HCT116 (cell line): ENCODE measurements around the gene ZNF382. TPM values are rescaled to one million over a fixed set of nuclear protein-coding genes. Genes with fewer than 3 reads are reported as not detected.

Experiments used
- ATAC-seq: fragments of 200-7000 bp; cut with Tn5 transposase; 2 replicates; pipeline ENCODE4 v1.9.1; 2020; ENCODE audit warnings: mild to moderate bottlenecking, moderate library complexity
- BruUV-seq: library from RNA; stranded (reverse); fragments of 400-500 nt; replicated peaks from 2 replicates; lab custom pipeline; 2021; lab: Mats Ljungman, UMichigan
- CTCF ChIA-PET: fragments of 300-600 bp; sonication (Branson Sonifier 250); formaldehyde crosslinking; loops from one replicate; lab custom pipeline; 2021; ENCODE audit warnings: antibody characterized with exemption; lab: Charles Lee
- POLR2A ChIA-PET: fragments of 300-600, 350-600 bp; sonication (Branson Sonifier 250); formaldehyde crosslinking; loops from one replicate; lab custom pipeline; 2021; ENCODE audit warnings: antibody characterized with exemption; lab: Charles Lee
- RAD21 ChIA-PET, 2 experiments: fragments of 300-600 bp; sonication (Branson Sonifier 250); formaldehyde crosslinking; loops; one replicate each; lab custom pipeline; 2023; ENCODE audit warnings: low total read pairs in 2 of 2; ENCODE audit not compliant: uncharacterized antibody in 2 of 2, unreplicated experiment in 2 of 2, low non-redundant PET in 1 of 2; lab: Charles Lee
- DNase-seq: peaks from one replicate; pipeline ENCODE4 v3.0.0-alpha.2; 2010; ENCODE audit warnings: low read depth, low spot score
- H2AFZ ChIP-seq: fragments of 200-600 bp; shearing (Covaris generic), sonication (generic); 2 replicates; pipeline ENCODE4 v1.6.1; 2017; ENCODE audit warnings: low read depth, mixed run types, mixed read lengths, antibody characterized with exemption, low read length; ENCODE audit not compliant: poor library complexity, severe bottlenecking
- H3K27ac ChIP-seq: 2 replicates; pipeline ENCODE4 v1.5.1; 2012; ENCODE audit warnings: low read depth, low read length
- H3K27me3 ChIP-seq: fragments of 200-600 bp; sonication (generic); 2 replicates; pipeline ENCODE4 v1.6.1; 2016; ENCODE audit warnings: mixed run types, low read length, mixed read lengths; ENCODE audit not compliant: insufficient read depth
- H3K36me3 ChIP-seq, 2 experiments: fragments of 200-500 bp in 1 of 2; fragments of 200-600 bp in 1 of 2; sonication (Bioruptor generic) in 1 of 2; sonication (generic) in 1 of 2; 2 replicates each; pipeline versions ENCODE4 v1.5.1 to v1.6.1; 2014 to 2016; ENCODE audit warnings: low read length in 2 of 2, inconsistent platforms in 1 of 2, mixed read lengths in 1 of 2, mixed run types in 1 of 2; ENCODE audit not compliant: insufficient read depth in 2 of 2, control insufficient read depth in 1 of 2
- H3K4me1 ChIP-seq, 2 experiments: fragments of 200-600 bp in 1 of 2; sonication (generic) in 1 of 2; 2 replicates each; pipeline versions ENCODE4 v1.5.1 to v1.6.1; 2012 to 2017; ENCODE audit warnings: low read length in 2 of 2, inconsistent platforms in 1 of 2, mild to moderate bottlenecking in 1 of 2, mixed read lengths in 1 of 2, mixed run types in 1 of 2, moderate library complexity in 1 of 2; ENCODE audit not compliant: insufficient read depth in 2 of 2, control insufficient read depth in 1 of 2
- H3K4me2 ChIP-seq: fragments of 200-600 bp; sonication (generic); 2 replicates; pipeline ENCODE4 v1.6.1; 2017; ENCODE audit warnings: mixed run types, low read length, mixed read lengths
- H3K4me3 ChIP-seq, 2 experiments: fragments of 200-600 bp in 1 of 2; sonication (generic) in 1 of 2; replicated peaks in 1 of 2; 2 replicates each; pipeline ENCODE4 v1.5.1; 2011 to 2016; ENCODE audit warnings: low read length in 2 of 2, control low read depth in 1 of 2, low read depth in 1 of 2, mild to moderate bottlenecking in 1 of 2, mixed read lengths in 1 of 2, mixed run types in 1 of 2
- H3K79me2 ChIP-seq: fragments of 200-600 bp; sonication (generic); 2 replicates; pipeline ENCODE4 v1.6.1; 2017; ENCODE audit warnings: mild to moderate bottlenecking, mixed run types, low read length, moderate library complexity, mixed read lengths; ENCODE audit not compliant: insufficient read depth
- H3K9ac ChIP-seq: fragments of 200-600 bp; sonication (generic); 2 replicates; pipeline ENCODE4 v1.6.1; 2016; ENCODE audit warnings: low read length, mixed read lengths
- H3K9me2 ChIP-seq: fragments of 200-600 bp; sonication (generic), shearing (Covaris generic); 2 replicates; pipeline ENCODE4 v1.6.1; 2017; ENCODE audit warnings: mixed run types, mild to moderate bottlenecking, moderate library complexity; ENCODE audit not compliant: insufficient read depth
- H3K9me3 ChIP-seq, 2 experiments: fragments of 200-500 bp in 1 of 2; fragments of 200-600 bp in 1 of 2; sonication (Bioruptor generic) in 1 of 2; sonication (generic) in 1 of 2; 2 replicates each; pipeline ENCODE4 v1.6.1; 2014 to 2017; ENCODE audit warnings: low read length in 2 of 2, mixed read lengths in 2 of 2, inconsistent platforms in 1 of 2, low read depth in 1 of 2, mild to moderate bottlenecking in 1 of 2, mixed run types in 1 of 2, moderate library complexity in 1 of 2; ENCODE audit not compliant: control insufficient read depth in 1 of 2, insufficient read depth in 1 of 2
- H4K20me1 ChIP-seq: fragments of 200-600 bp; sonication (generic), shearing (Covaris generic); 2 replicates; pipeline ENCODE4 v1.6.1; 2017; ENCODE audit warnings: mixed run types, mild to moderate bottlenecking, moderate library complexity; ENCODE audit not compliant: insufficient read depth
- CBX3 ChIP-seq: IDR thresholded peaks from 2 replicates; pipeline ENCODE4 v1.6.1; 2012; ENCODE audit warnings: low read depth
- EGR1 ChIP-seq: IDR thresholded peaks from 2 replicates; pipeline ENCODE4 v1.6.1; 2012; ENCODE audit warnings: low read depth
- EZH2phosphoT487 ChIP-seq: fragments of 200-600 bp; IDR thresholded peaks from 2 replicates; pipeline ENCODE4 v1.6.1; 2018; ENCODE audit warnings: antibody characterized with exemption, borderline replicate concordance
- JUND ChIP-seq: IDR thresholded peaks from 2 replicates; pipeline ENCODE4 v1.6.1; 2012
- POLR2A ChIP-seq: IDR thresholded peaks from 2 replicates; pipeline ENCODE4 v1.7.0; 2011; ENCODE audit warnings: borderline replicate concordance; ENCODE audit not compliant: insufficient read depth, insufficient read length; ENCODE audit errors: extremely low read depth
- RAD21 ChIP-seq: IDR thresholded peaks from 2 replicates; pipeline ENCODE4 v1.6.1; 2012; ENCODE audit warnings: low read depth, mild to moderate bottlenecking
- SIN3A ChIP-seq: IDR thresholded peaks from 2 replicates; pipeline ENCODE4 v1.6.1; 2012; ENCODE audit warnings: low read depth
- YY1 ChIP-seq: IDR thresholded peaks from 2 replicates; pipeline ENCODE4 v1.6.1; 2011; ENCODE audit warnings: low read length, low read depth, moderate library complexity, mild to moderate bottlenecking; ENCODE audit not compliant: insufficient replicate concordance; ENCODE audit errors: extremely low read depth
- ZFX ChIP-seq: fragments of 450-650 bp; IDR thresholded peaks from 2 replicates; pipeline ENCODE4 v1.6.1; 2017
- intact Hi-C: fragments of 100-400 bp; cut with micrococcal nuclease; formaldehyde crosslinking; loops from 2 replicates; pipeline ENCODE4 v1.10.0; 2022
- total RNA-seq: library from RNA; stranded (reverse); gene quantifications from one replicate; pipeline ENCODE4 v1.2.1, GENCODE V29; 2021; ENCODE audit not compliant: unreplicated experiment
- TF ChIP-seq, protein P1 (sequence below): IDR thresholded peaks from 2 replicates; pipeline ENCODE4 v1.6.1; 2012; ENCODE audit warnings: low read depth
- TF ChIP-seq, protein P2 (sequence below): IDR thresholded peaks from 2 replicates; pipeline ENCODE4 v1.6.1; 2012

The ZNF382 gene
- total RNA-seq, 1 experiment from 2014 or later = not detected

GRCh38 chr19:36573020-36573894 is 31.9 kb upstream of the ZNF382 start, which contains the start of gene ZNF529:
Gene ZNF529 (minus strand): TSS chr19:36573292. CDS start chr19:36572346, 946 bp downstream.
- Histone ChIP-seq H3K4me2 (no peak within 1 kb of the TSS), H3K36me3 (no peaks in the 10 kb centered on the region), H3K9me2 (no peaks in the 10 kb centered on the region), H3K4me1 (no peaks in the 10 kb centered on the region), H3K79me2 (no peaks in the 10 kb centered on the region), H2AFZ (no peak within 1 kb of the TSS), H4K20me1 (no peaks in the 10 kb centered on the region), H3K9ac (no peak within 1 kb of the TSS), H3K27me3 (no peaks in the 10 kb centered on the region), H3K9me3 (peaks cover 15 to 17% of the 10 kb centered on the region in 2 experiments; a peak in 2 of 4 replicates)
- RAD21 ChIA-PET = no interaction called here
- no peak for ATAC-seq
- intact Hi-C loops = no loop called here
- TF ChIP-seq SIN3A (no peak), RAD21 (no peak), JUND (no peak), ZFX (no peak), EZH2phosphoT487 (no peak), YY1 (no peak), EGR1 (no peak), POLR2A (no peak), CBX3 (no peak)
- TF ChIP-seq, protein P1, sequence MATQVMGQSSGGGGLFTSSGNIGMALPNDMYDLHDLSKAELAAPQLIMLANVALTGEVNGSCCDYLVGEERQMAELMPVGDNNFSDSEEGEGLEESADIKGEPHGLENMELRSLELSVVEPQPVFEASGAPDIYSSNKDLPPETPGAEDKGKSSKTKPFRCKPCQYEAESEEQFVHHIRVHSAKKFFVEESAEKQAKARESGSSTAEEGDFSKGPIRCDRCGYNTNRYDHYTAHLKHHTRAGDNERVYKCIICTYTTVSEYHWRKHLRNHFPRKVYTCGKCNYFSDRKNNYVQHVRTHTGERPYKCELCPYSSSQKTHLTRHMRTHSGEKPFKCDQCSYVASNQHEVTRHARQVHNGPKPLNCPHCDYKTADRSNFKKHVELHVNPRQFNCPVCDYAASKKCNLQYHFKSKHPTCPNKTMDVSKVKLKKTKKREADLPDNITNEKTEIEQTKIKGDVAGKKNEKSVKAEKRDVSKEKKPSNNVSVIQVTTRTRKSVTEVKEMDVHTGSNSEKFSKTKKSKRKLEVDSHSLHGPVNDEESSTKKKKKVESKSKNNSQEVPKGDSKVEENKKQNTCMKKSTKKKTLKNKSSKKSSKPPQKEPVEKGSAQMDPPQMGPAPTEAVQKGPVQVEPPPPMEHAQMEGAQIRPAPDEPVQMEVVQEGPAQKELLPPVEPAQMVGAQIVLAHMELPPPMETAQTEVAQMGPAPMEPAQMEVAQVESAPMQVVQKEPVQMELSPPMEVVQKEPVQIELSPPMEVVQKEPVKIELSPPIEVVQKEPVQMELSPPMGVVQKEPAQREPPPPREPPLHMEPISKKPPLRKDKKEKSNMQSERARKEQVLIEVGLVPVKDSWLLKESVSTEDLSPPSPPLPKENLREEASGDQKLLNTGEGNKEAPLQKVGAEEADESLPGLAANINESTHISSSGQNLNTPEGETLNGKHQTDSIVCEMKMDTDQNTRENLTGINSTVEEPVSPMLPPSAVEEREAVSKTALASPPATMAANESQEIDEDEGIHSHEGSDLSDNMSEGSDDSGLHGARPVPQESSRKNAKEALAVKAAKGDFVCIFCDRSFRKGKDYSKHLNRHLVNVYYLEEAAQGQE = no peak
- TF ChIP-seq, protein P2, sequence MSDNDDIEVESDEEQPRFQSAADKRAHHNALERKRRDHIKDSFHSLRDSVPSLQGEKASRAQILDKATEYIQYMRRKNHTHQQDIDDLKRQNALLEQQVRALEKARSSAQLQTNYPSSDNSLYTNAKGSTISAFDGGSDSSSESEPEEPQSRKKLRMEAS = no peak
- TF ChIP-seq, all 23 proteins: peak for 0
- POLR2A ChIA-PET = no interaction called here
- Histone ChIP-seq H3K4me3 (no peak within 1 kb of the TSS), H3K27ac (no peak within 1 kb of the TSS)
- CTCF ChIA-PET = no interaction called here
- no peak for DNase-seq
- no TSS peak for BruUV-seq
